Endothelial cell of umbilical vein (primary cell): ENCODE measurements around the gene ANKDD1A. TPM values are rescaled to one million over a fixed set of nuclear protein-coding genes. Genes with fewer than 3 reads are reported as not detected.

Source experiments
- BruUV-seq: library from RNA; stranded (reverse); fragments of 400-500 nt; replicated peaks from 2 replicates; lab custom pipeline; 2021; lab: Mats Ljungman, UMichigan
- CTCF ChIA-PET: fragments of 300-600, 350-600 bp; sonication (Branson Sonifier 250); formaldehyde crosslinking; loops from one replicate; lab custom pipeline; 2021; ENCODE audit warnings: antibody characterized with exemption, inconsistent platforms; lab: Charles Lee
- POLR2A ChIA-PET: fragments of 300-600, 350-600 bp; sonication (Branson Sonifier 250); formaldehyde crosslinking; loops from one replicate; lab custom pipeline; 2021; ENCODE audit warnings: antibody characterized with exemption, inconsistent platforms; lab: Charles Lee
- DNase-seq: peaks from one replicate; pipeline ENCODE4 v3.0.0-alpha.2; 2011; ENCODE audit warnings: low read depth, low spot score
- FAIRE-seq: peaks from 2 replicates; lab custom pipeline; 2011; peaks lifted over from hg19 to GRCh38; lab: Jason Lieb, UNC
- H2AFZ ChIP-seq: 2 replicates; pipeline ENCODE4 v1.6.0; 2012; ENCODE audit warnings: low read depth, low read length, control low read depth, inconsistent platforms
- H3K27ac ChIP-seq: 2 replicates; pipeline ENCODE4 v1.5.1; 2011; ENCODE audit warnings: low read depth, mild to moderate bottlenecking, control low read depth, low read length, moderate library complexity; ENCODE audit not compliant: insufficient read depth
- H3K27me3 ChIP-seq, 2 experiments: 2 replicates each; pipeline versions ENCODE4 v1.6.0 to v1.6.1; 2011; ENCODE audit warnings: low read length in 2 of 2, mixed read lengths in 1 of 2; ENCODE audit not compliant: control insufficient read depth in 2 of 2, insufficient read depth in 2 of 2
- H3K36me3 ChIP-seq, 2 experiments: 2 replicates in 1 of 2; 3 replicates in 1 of 2; pipeline ENCODE4 v1.5.1; 2011; ENCODE audit warnings: low read length in 2 of 2, mild to moderate bottlenecking in 1 of 2, moderate library complexity in 1 of 2; ENCODE audit not compliant: control insufficient read depth in 2 of 2, insufficient read depth in 2 of 2; ENCODE audit errors: extremely low read depth in 1 of 2
- H3K4me1 ChIP-seq: 3 replicates; pipeline ENCODE4 v1.5.1; 2011; ENCODE audit warnings: mild to moderate bottlenecking, low read length; ENCODE audit not compliant: control insufficient read depth, insufficient read depth; ENCODE audit errors: extremely low read depth
- H3K4me2 ChIP-seq: 2 replicates; pipeline ENCODE4 v1.6.1; 2011; ENCODE audit warnings: low read length, control low read depth, mixed read lengths; ENCODE audit not compliant: insufficient read depth
- H3K4me3 ChIP-seq, 3 experiments: fragments of 200-600 bp in 1 of 3; sonication (generic), shearing (Covaris generic) in 1 of 3; replicated peaks in 1 of 3; 2 replicates each; pipeline ENCODE4 v1.5.1; 2011 to 2016; ENCODE audit warnings: control low read depth in 3 of 3, low read length in 3 of 3, mild to moderate bottlenecking in 2 of 3, inconsistent platforms in 1 of 3, low read depth in 1 of 3, moderate library complexity in 1 of 3; ENCODE audit not compliant: insufficient read depth in 1 of 3
- H3K79me2 ChIP-seq: 2 replicates; pipeline ENCODE4 v1.6.0; 2012; ENCODE audit warnings: low read length, inconsistent platforms; ENCODE audit not compliant: control insufficient read depth, insufficient read depth
- H3K9ac ChIP-seq: replicated peaks from 2 replicates; pipeline ENCODE3; 2011; ENCODE audit warnings: low read length, control low read depth; ENCODE audit not compliant: insufficient read depth; ENCODE audit errors: extremely low read depth
- H3K9me1 ChIP-seq: replicated peaks from 3 replicates; pipeline ENCODE4 v1.6.0; 2011; ENCODE audit warnings: mild to moderate bottlenecking, low read length; ENCODE audit not compliant: control insufficient read depth, insufficient read depth; ENCODE audit errors: extremely low read depth
- H3K9me3 ChIP-seq: replicated peaks from 2 replicates; pipeline ENCODE4 v1.5.1; 2012; ENCODE audit warnings: low read length, inconsistent platforms; ENCODE audit not compliant: control insufficient read depth, insufficient read depth
- H4K20me1 ChIP-seq: replicated peaks from 2 replicates; pipeline ENCODE3; 2011; ENCODE audit warnings: mild to moderate bottlenecking, low read length; ENCODE audit not compliant: control insufficient read depth, insufficient read depth; ENCODE audit errors: extremely low read depth
- CTCF ChIP-seq, 2 donors: IDR thresholded peaks; 1 replicate in 1 of 2; 2 replicates in 1 of 2; pipeline ENCODE4 v1.5.1; 2011; ENCODE audit warnings: low read length in 2 of 2, mild to moderate bottlenecking in 2 of 2, moderate library complexity in 2 of 2, control low read depth in 1 of 2, inconsistent platforms in 1 of 2, low read depth in 1 of 2; ENCODE audit not compliant: insufficient read depth in 1 of 2; ENCODE audit errors: extremely low read depth in 1 of 2
- EZH2 ChIP-seq: IDR thresholded peaks from 2 replicates; pipeline ENCODE4 v1.6.1; 2012; ENCODE audit warnings: borderline replicate concordance, low read depth, mild to moderate bottlenecking, moderate library complexity, low read length, inconsistent platforms; ENCODE audit not compliant: severe bottlenecking
- FOS ChIP-seq: IDR thresholded peaks from 2 replicates; pipeline ENCODE4 v1.6.1; 2011; ENCODE audit warnings: mild to moderate bottlenecking, low read length, moderate library complexity, borderline replicate concordance; ENCODE audit not compliant: insufficient read depth
- GATA2 ChIP-seq: IDR thresholded peaks from 2 replicates; pipeline ENCODE4 v1.7.0; 2011; ENCODE audit warnings: low read depth, mild to moderate bottlenecking, moderate library complexity, mixed read lengths, low read length; ENCODE audit not compliant: insufficient read length, insufficient read depth
- JUN ChIP-seq: IDR thresholded peaks from 2 replicates; pipeline ENCODE4 v1.6.1; 2011; ENCODE audit warnings: borderline replicate concordance, low read depth; ENCODE audit not compliant: insufficient read length, insufficient read depth
- MAX ChIP-seq: IDR thresholded peaks from 2 replicates; pipeline ENCODE4 v1.6.1; 2011; ENCODE audit not compliant: insufficient read depth, insufficient read length
- MYC ChIP-seq: IDR thresholded peaks from one replicate; pipeline ENCODE4 v1.6.1; 2011; ENCODE audit warnings: mild to moderate bottlenecking, low read depth, low read length
- POLR2A ChIP-seq: IDR thresholded peaks from 2 replicates; pipeline ENCODE4 v1.6.1; 2012; ENCODE audit warnings: low read depth, mild to moderate bottlenecking, control low read depth, low read length
- POLR2AphosphoS5 ChIP-seq: IDR thresholded peaks from 2 replicates; pipeline ENCODE4 v1.6.1; 2012; ENCODE audit warnings: low read depth, mild to moderate bottlenecking, control low read depth, low read length, moderate library complexity; ENCODE audit not compliant: insufficient read depth
- dilution Hi-C: fragments of 300-500 bp; cut with MboI; formaldehyde crosslinking; loops from one replicate; pipeline ENCODE4 v1.15.0; 2019; ENCODE audit warnings: low sequenced_read_pairs; ENCODE audit not compliant: extremely low pct_ligation_motif_present
- intact Hi-C: fragments of 100-400 bp; cut with micrococcal nuclease; formaldehyde crosslinking; loops from one replicate; pipeline ENCODE4 v1.10.0; 2022
- polyA plus RNA-seq, 4 experiments: library from polyadenylated mRNA; depleted of rRNA in 3 of 4; stranded (reverse) in 3 of 4; unstranded in 1 of 4; fragments of >200 nt; gene quantifications; 2 replicates each; pipeline versions ENCODE4 v1.2.1 to v1.2.3, GENCODE V29; 2011 to 2012; ENCODE audit warnings: missing spikeins in 1 of 4
- total RNA-seq: library from RNA; stranded (reverse); gene quantifications from 2 replicates; pipeline ENCODE4 v1.2.3, GENCODE V29; 2021

ANKDD1A gene
- total and polyA plus RNA-seq, 2 donors (not counting 3 experiments of a cell fraction or from before 2014, with no cell fraction given), result 2.0 to 2.4 TPM

GRCh38 chr15:64923546-64923945, 11.8 kb downstream of the ANKDD1A start:
- CTCF ChIA-PET, result no interaction called here
- no peak for FAIRE-seq

More at GRCh38 chr15:64923546-64923945, 11.8 kb downstream of the ANKDD1A start:
- no peaks in the 10 kb centered on the region for H3K36me3 ChIP-seq
- no peaks in the 10 kb centered on the region for H3K27me3 ChIP-seq
- no peak overlapping the region for H2AFZ ChIP-seq
- TF ChIP-seq POLR2A (no peak), EZH2 (no peak), GATA2 (no peak), MYC (no peak), POLR2AphosphoS5 (no peak), CTCF (IDR thresholded peaks at IDR 0.05; ENCODE audit: extremely low read depth in 1 of 2, insufficient read depth in 1 of 2, low read depth in 1 of 2, low read length in 2 of 2) (no peak), FOS (no peak), MAX (no peak), JUN (no peak)
- H3K9ac ChIP-seq, result no peak overlapping the region
- no peaks in the 10 kb centered on the region for H3K4me1 ChIP-seq
- dilution Hi-C loops (no loop called here), intact Hi-C loops (no loop called here)
- no peaks in the 10 kb centered on the region for H4K20me1 ChIP-seq
- no peaks in the 10 kb centered on the region for H3K9me1 ChIP-seq
- H3K4me2 ChIP-seq, result no peak overlapping the region
- no peaks in the 10 kb centered on the region for H3K9me3 ChIP-seq
- H3K79me2 ChIP-seq, result no peaks in the 10 kb centered on the region
- POLR2A ChIA-PET, result no interaction called here
- no peak overlapping the region for H3K27ac ChIP-seq
- no peak overlapping the region for H3K4me3 ChIP-seq
- DNase-seq, result no peak
- BruUV-seq, result no TSS peak
